22Rv1 (cell line): ENCODE measurements around the gene LY6G5B.

Experiments used
- H3K27ac ChIP-seq: fragments of 450-650 bp; 2 replicates; pipeline ENCODE4 v1.5.1; 2017
- CTCF ChIP-seq: fragments of 450-650 bp; IDR thresholded peaks from 2 replicates; pipeline ENCODE4 v1.5.1; 2017; ENCODE audit warnings: mild to moderate bottlenecking
- ZFX ChIP-seq: fragments of 450-650 bp; IDR thresholded peaks from 2 replicates; pipeline ENCODE4 v1.6.1; 2017; ENCODE audit warnings: antibody characterized with exemption, borderline replicate concordance

Gene LY6G5B

GRCh38 chr6:31633447-31633846 is 36.3 kb upstream of the LY6G5B start:
- TF ChIP-seq CTCF, result no peak
- no peak for TF ChIP-seq ZFX
- H3K27ac ChIP-seq, result peak overlapping the region; percentile 8; the same call in 1 of the 2 replicates

- H3K27ac ChIP-seq, result peak overlapping the region; percentile 1; the same call in 1 of the 2 replicates
- no peak for TF ChIP-seq CTCF
- no peak for TF ChIP-seq ZFX
Measured at GRCh38 chr6:31634131-31634530, 35.6 kb upstream of the LY6G5B start.

- TF ChIP-seq CTCF (no peak), ZFX (no peak)
- H3K27ac ChIP-seq, result peak overlapping the region; percentile 27; the same call in 1 of the 2 replicates
Measured at GRCh38 chr6:31634969-31635575, 34.7 kb upstream of the LY6G5B start.

GRCh38 chr6:31636698-31637596 is 32.8 kb upstream of the LY6G5B start:
- TF ChIP-seq ZFX, result no peak
- TF ChIP-seq CTCF, result no peak
- peak overlapping the region; percentile 38 for H3K27ac ChIP-seq

- TF ChIP-seq ZFX (no peak), CTCF (no peak)
- peak overlapping the region; percentile 38 for H3K27ac ChIP-seq
Measured at GRCh38 chr6:31639043-31639442, 30.7 kb upstream of the LY6G5B start.

GRCh38 chr6:31639449-31639861 is 30.3 kb upstream of the LY6G5B start:
- TF ChIP-seq CTCF, result no peak
- TF ChIP-seq ZFX, result no peak
- peak overlapping the region; percentile 38 for H3K27ac ChIP-seq

GRCh38 chr6:31640612-31641011 is 29.2 kb upstream of the LY6G5B start:
- TF ChIP-seq CTCF, result no peak
- TF ChIP-seq ZFX, result no peak
- no peak overlapping the region for H3K27ac ChIP-seq
